Tibial nerve (tissue), 4 donors: ENCODE measurements around the gene SV2A.
A peak's percentile ranks its signal among the peaks of the same experiment; 100 is the strongest.

Source experiments
- CTCF ChIP-seq, 5 experiments: fragments of 200-600 bp in 3 of 5; fragments of 450-650 bp in 2 of 5; sonication (generic) in 3 of 5; IDR thresholded peaks; one replicate each; pipeline ENCODE4 v1.5.1; 2016 to 2019; ENCODE audit warnings: antibody characterized with exemption in 5 of 5, mild to moderate bottlenecking in 3 of 5, moderate library complexity in 2 of 5
- EP300 ChIP-seq, 2 donors: sonication (generic); formaldehyde crosslinking; IDR thresholded peaks; one replicate each; pipeline ENCODE4 v1.6.1; 2017; ENCODE audit warnings: antibody characterized with exemption in 2 of 2, mild to moderate bottlenecking in 1 of 2
- POLR2A ChIP-seq, 2 donors: fragments of 450-650 bp; IDR thresholded peaks; one replicate each; pipeline ENCODE4 v1.6.1; 2017; ENCODE audit warnings: antibody characterized with exemption in 2 of 2, mild to moderate bottlenecking in 2 of 2, moderate library complexity in 2 of 2

GRCh38 chr1:149962039-149962647 is 44.5 kb upstream of the SV2A start:
- TF ChIP-seq CTCF (IDR thresholded peaks at IDR 0.05) (peak; percentile 66 to 91 (median 73)), POLR2A (IDR thresholded peaks at IDR 0.05) (no peak), EP300 (IDR thresholded peaks at IDR 0.05) (peak; percentile 31 to 40)
